ENCODE measurements around the gene AGAP3.

AGAP3 gene

GRCh38 chr7:151167197-151167961 lies 81.1 kb downstream of the AGAP3 start, which contains the start of gene GBX1:
Gene GBX1, minus strand, starts transcription at chr7:151167694. Its CDS starts 146 bp downstream, at chr7:151167548.
- DNase-seq (ENCODE audit: low read depth) = no peak

- peak; percentile 29 for DNase-seq (ENCODE audit: low read depth)
Measured at GRCh38 chr7:151168003-151168786, 81.9 kb downstream of the AGAP3 start.

DNA sequence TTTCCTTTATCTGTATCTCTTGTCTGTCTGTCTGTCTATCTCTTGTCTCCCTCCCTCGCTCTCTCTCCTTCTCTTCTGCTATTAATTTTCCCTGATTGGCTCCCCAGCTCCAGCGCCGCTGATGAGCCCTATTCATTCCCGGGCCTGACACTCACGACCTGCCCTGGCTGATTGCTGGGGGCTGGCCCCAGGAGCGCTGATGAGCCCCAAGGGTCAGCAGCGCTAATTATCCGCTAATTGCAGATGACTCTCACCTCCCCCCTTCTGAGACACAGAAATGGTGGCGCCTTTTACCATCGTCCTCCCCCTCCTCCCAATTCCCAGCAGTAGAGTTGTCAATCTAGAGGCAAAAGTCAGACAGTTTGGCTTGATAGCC lies 82.5 kb downstream of the AGAP3 start:
- DNase-seq (ENCODE audit: low read depth) = no peak

DNA sequence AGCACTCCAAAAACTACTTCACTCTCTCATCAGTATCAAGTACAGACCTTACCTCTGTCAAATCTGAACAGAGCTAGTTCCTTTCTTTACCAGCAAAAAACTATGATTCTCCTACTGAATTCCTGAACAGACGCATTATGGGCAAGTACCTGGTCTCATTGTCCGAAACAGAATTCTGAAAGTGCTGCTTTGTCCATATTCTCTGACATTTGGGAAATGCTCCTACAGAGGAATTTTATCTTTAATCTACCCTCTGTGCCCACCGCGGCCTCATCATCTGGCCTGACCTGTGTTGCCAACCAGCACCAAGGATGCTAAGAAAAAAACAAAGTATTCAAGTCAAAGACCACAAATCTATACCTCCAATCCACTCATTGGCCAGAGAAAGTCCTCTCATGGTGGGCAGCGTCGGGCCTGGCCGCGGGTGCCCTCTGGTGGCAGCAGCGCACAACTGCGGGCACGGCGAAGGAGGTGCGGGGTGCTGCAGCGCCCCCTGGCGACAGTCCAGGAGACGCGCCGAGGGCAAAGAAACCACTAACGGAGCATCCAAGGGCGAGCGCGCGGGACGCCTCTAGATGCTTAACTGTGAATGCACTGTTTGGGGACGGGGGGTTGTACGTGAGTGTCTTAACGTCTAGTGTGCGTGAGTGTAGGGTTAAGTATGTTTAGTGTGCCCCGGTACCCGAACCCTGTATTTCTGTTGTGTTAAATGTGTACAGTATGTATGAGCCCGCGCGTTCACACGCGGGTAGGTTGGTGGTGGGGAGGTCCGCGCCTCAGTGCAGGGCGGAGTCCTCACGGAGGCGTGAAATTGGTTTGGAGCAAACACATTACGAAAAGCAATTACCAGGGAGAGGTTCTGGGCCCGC lies 86.2 kb downstream of the AGAP3 start:
- peak; percentile 60 for DNase-seq (ENCODE audit: low read depth)

GRCh38 chr7:151173386-151174245 lies 87.3 kb downstream of the AGAP3 start:
- DNase-seq (ENCODE audit: low read depth) = no peak

DNA sequence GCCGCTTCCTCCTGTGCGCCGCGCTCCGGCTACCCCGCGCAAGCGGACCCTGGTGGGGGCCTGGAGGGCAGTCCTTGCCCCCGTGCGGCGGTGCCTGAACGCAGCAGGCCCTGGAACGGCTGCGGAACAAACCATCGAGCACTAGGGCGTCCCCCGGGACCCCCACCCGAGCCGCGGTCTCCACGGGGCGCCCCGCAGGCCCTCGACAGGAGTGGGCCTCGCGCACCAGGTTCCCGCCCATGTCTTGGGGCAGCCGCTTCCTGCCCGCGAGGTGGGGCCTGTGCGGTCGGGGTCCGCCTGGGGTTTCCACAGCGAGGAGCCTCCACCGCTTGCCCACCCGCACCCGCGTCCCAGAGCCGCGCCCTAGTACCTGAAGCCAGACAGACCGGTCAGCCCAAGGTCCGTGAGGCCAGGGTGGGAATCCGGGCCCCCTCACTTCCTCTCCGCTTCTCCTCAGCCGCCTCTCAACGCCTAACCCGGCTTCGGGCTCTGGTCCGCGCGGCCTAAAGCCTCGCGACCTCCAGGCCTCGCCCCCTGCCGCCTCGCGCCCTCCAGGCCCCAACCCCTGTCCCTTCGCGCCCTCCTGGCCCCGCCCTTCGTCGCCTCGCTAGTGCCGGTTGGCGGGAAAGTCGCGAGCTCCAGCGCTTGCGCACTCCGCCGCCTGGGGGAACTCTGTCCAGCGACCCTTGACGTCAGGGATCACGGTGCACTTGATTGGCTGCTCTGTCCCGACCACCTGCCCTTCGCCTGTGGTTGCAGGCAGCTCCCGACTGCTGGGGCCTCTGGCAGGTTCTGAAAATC lies 88.2 kb downstream of the AGAP3 start:
- DNase-seq (ENCODE audit: low read depth) = no peak

GRCh38 chr7:151175047-151175792 lies 88.9 kb downstream of the AGAP3 start:
- DNase-seq (ENCODE audit: low read depth) = no peak

GRCh38 chr7:151175793-151176311 lies 89.6 kb downstream of the AGAP3 start:
- no peak for DNase-seq (ENCODE audit: low read depth)

GRCh38 chr7:151176401-151176800 lies 90.1 kb downstream of the AGAP3 start:
- no peak for DNase-seq (ENCODE audit: low read depth)

GRCh38 chr7:151177310-151177709 lies 91.0 kb downstream of the AGAP3 start:
- no peak for DNase-seq (ENCODE audit: low read depth)

- DNase-seq (ENCODE audit: low read depth) = no peak
Measured at GRCh38 chr7:151178236-151178635, 92.0 kb downstream of the AGAP3 start.

DNA sequence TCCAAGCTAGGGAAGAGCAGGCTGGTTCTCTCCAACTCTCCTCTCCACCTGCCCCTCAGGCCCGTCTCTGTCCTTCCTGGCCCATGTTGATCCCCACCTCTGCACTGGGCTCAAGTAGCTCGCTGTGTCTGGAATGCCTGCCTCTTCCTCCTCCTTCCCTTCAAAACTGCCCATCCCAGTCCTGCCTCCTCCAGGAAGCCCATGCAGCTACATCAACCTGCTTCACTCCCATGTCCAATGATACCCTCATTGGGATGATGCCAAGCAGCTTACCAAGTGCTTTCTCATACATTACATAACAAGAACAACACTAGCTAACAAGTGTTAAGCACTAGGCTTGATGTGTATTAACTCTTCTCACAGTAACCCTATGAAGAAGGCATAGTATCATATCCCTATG lies 92.6 kb downstream of the AGAP3 start:
- DNase-seq (ENCODE audit: low read depth) = no peak

GRCh38 chr7:151179287-151179860 lies 93.1 kb downstream of the AGAP3 start:
- no peak for DNase-seq (ENCODE audit: low read depth)

- no peak for DNase-seq (ENCODE audit: low read depth)
Measured at GRCh38 chr7:151179946-151180345, 93.7 kb downstream of the AGAP3 start.

DNA sequence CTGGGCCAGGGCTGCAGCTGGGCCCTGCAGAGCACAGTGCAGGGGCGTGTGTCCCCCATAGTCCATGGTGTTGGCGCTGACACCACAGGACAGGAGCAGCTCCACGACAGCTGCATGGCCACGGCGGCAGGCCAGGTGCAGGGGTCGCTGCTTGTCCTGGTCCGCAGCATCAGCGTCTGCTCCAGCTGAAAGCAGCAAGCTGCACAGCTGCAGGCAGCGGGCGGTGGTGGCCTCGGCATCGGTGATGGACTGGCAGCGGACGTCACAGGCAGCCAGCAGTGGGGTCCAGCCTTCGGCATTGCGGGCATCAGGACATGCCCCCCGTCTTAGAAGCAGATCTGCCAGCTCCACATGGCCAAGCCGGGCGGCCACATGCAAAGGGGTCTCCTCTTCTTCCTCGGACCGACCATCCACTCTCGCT lies 94.7 kb downstream of the AGAP3 start:
- DNase-seq (ENCODE audit: low read depth) = no peak

DNA sequence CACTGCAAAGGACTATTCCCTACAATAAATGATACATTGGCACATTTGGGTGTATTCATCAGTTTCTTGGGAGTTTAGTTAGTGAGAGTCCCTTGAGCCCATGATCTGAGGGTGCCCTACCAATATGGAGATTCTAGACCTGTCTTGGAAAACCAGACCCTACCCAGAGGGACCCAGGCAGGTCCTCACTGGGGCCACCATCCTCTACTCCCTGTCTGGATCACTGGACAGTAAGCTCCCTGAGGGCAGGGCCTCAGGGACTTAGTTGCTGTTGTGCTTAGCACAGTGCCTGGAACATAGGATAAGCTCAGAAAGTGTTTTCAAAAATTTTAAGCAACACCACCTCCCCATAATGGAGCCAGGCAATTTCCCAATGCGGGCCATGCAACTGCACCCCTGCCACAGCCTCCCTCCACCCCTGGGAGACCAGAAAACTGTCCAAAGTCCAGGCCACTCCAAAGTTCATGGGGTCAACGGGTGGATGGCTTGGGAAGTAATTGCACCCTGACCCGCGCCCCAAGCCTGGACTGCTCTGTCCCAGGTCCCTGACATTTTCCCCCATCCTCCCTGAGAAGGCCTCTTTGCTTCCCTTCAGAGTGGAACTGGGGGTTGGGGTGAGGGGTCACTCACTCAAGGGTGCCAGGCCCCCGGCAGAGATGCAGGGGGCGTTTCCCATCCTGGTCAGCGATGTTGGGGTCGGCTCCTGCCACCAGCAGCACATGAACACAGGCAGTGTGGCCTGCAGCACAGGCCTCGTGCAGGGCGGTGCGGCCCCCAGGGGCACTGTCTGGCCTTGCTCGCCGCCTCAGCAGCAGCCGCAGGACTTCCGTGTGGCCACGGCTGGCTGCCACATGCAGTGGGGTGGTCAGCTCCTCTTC lies 99.7 kb downstream of the AGAP3 start:
- DNase-seq (ENCODE audit: low read depth) = no peak

DNA sequence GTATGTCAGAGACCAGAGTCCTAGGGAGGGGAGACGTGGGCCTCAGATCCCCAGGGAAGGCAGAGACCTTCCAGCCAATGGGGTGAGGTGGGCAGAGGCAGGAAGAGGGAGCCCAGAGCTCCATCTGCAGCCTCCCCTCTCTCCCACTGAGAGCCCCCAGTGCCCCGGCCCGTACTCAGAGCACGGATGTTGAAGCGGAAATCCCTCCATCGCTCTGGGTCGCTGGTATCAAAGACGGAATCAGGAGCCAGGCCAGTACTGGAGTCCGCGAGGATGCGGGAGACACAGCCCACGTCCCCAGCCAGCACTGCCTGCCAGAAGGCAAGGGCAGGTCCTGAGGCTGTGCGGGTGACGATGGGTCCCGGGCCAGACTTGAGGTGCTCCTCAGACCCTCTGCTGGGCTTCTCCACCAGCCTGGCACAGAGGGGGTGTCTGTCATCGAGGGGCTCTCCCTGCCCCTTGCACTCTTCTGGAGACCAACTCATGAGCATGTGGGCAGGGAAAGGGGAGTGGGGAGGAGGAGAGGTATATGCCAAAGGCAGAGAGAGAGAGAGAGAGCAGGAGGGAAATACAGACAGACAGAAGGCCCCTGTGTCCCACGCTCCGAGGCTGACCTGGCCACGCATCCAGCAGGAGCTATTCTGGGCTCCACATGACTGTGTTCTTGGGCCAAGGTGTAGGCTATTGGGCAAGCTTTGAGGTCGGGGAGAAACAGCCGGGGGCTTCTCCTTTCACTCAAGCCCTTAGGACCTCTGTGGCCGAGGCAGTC lies 100.5 kb downstream of the AGAP3 start, which contains the start of gene ASB10:
Gene ASB10, minus strand, starts transcription at position 611 of the 769 bp plus-strand sequence. Its CDS starts 120 bp downstream, at position 491.
- DNase-seq (ENCODE audit: low read depth) = no peak
